Ishikawa (cell line): ENCODE measurements around the gene DHRS2.

Experiments used
- CEBPB ChIP-seq: IDR thresholded peaks from 2 replicates; pipeline ENCODE4 v1.6.1; 2012
- CREB1 ChIP-seq: IDR thresholded peaks from 2 replicates; pipeline ENCODE4 v1.6.1; 2012; ENCODE audit warnings: low read depth
- EGR1 ChIP-seq: IDR thresholded peaks from 2 replicates; pipeline ENCODE4 v1.6.1; 2012
- EP300 ChIP-seq: IDR thresholded peaks from 2 replicates; pipeline ENCODE4 v1.6.1; 2012; ENCODE audit warnings: borderline replicate concordance
- FOXM1 ChIP-seq: IDR thresholded peaks from 2 replicates; pipeline ENCODE4 v1.6.1; 2012; ENCODE audit warnings: low read depth, borderline replicate concordance
- MAX ChIP-seq: IDR thresholded peaks from 2 replicates; pipeline ENCODE4 v1.6.1; 2012
- NFIC ChIP-seq: IDR thresholded peaks from 2 replicates; pipeline ENCODE4 v1.6.1; 2012
- RAD21 ChIP-seq: IDR thresholded peaks from 2 replicates; pipeline ENCODE4 v1.6.1; 2012; ENCODE audit warnings: low read depth
- REST ChIP-seq: IDR thresholded peaks from 2 replicates; pipeline ENCODE4 v1.6.1; 2012; ENCODE audit warnings: low read depth, mild to moderate bottlenecking
- TAF1 ChIP-seq: IDR thresholded peaks from 2 replicates; pipeline ENCODE4 v1.6.1; 2012; ENCODE audit warnings: low read depth, mild to moderate bottlenecking
- TCF12 ChIP-seq: IDR thresholded peaks from 2 replicates; pipeline ENCODE4 v1.6.1; 2012; ENCODE audit warnings: low read depth
- TEAD4 ChIP-seq: IDR thresholded peaks from 2 replicates; pipeline ENCODE4 v1.6.1; 2012
- USF1 ChIP-seq: IDR thresholded peaks from 2 replicates; pipeline ENCODE4 v1.6.1; 2012
- YY1 ChIP-seq: IDR thresholded peaks from 2 replicates; pipeline ENCODE4 v1.6.1; 2012; ENCODE audit warnings: low read depth

- TF ChIP-seq REST (no peak), USF1 (no peak), TAF1 (no peak), MAX (no peak), RAD21 (no peak), YY1 (no peak), TCF12 (no peak), CREB1 (no peak), EP300 (no peak), EGR1 (no peak), FOXM1 (no peak), NFIC (no peak), TEAD4 (no peak), CEBPB (no peak)
Measured at GRCh38 chr14:23672200-23672599, 36.0 kb downstream of the DHRS2 start.
